Stimulated activated CD4-positive, alpha-beta T cell treated with anti-CD3 and anti-CD28 coated beads, Interleukin-4, amount 100 ng/mL, for 4 hours (primary cell): Measurements from ENCODE around the gene HMGN4.
A peak's percentile ranks its signal among the peaks of the same experiment; 100 is the strongest.
"Not testable (repeated sequence)": the region's sequence is repeated elsewhere in the genome, so short reads cannot be mapped to it uniquely, and the experiment has no call there.

Experiments used
- DNase-seq, 2 experiments: peaks; one replicate each; pipeline ENCODE4 v3.0.0-alpha.2; 2020

Gene HMGN4

DNA sequence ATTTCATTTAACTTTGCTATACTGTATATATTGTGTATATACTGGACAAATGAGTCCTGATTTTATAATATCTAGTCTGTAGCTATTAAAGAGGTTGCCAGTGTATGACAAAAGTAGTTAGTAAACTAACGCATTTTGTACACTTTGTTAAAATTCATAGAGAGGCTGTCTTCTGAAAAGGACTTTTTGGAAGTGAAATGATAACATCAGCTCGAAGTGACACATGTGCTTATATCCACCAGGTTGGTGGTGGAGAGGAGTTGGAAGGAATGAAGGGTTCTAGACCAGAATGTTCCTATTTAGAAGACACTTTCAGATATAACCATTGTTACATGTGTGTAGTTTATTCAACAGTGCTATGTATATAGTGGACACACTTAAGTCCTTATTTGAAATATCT is 13.9 kb upstream of the HMGN4 start:
- not testable (repeated sequence) for DNase-seq

DNA sequence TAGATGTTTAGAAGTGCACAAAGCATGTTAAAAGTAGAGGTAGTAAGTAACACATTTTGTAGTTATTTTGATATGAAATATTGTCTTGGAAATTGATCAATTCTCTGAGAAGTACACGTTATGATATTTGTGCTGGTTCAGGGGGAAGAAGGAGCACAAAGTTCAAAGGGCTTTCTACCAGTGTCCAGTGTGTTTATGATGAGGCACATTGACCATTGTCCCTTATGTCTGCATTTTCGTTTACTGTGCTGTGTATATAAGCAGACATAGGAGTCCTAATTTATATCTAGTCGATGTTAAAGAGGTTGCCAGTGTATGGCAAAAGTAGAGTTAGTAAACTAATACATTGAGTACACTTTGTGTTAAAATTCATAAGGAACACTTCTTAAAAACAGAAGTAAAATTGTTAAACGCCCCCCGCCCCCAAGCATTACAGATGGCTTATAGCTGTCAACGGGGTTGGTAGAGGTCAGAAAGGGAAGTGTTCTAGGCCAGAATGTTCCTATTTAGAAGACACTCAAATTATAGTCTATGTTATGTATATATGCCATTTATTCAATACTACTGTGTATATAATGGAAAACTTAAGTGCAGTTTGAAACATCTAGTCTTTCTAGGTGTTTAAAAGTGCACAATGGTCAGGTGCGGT is 13.3 kb upstream of the HMGN4 start:
- DNase-seq: no peak

DNA sequence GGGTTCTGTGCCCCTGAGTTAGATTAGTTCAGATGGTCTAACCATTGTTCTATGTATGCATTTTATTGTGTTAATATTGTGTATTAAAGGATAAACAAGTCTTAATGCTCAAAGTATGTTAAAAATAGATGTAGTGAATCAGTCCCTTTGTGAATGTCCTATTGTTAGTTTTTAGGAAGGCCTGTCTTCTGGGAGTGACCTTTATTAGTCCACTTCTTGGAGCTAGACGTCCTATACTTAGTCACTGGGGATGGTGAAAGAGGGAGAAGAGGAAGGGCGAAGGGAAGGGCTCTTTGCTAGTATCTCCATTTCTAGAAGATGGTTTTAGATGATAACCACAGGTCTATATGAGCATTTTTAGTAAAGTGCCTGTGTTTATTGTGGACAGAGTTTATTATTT is 12.3 kb upstream of the HMGN4 start:
- DNase-seq: no peak

DNA sequence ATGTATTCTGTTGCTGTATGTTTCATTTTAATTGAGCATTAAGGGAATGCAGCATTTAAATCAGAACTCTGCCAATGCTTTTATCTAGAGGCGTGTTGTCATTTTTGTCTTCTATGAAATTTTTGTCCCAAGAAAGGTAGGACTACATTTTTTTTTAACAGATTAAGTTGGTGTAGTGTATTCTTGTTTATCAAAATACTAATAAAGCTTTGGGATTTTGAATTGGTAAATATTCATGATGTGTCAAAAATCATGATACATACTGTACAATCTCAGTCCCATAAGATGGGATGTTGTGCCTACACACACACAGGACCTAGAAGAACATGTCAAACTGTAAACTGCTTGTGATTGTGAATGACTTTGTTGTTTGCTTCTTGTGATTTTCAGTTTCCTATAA is 11.2 kb upstream of the HMGN4 start:
- no peak for DNase-seq

DNA sequence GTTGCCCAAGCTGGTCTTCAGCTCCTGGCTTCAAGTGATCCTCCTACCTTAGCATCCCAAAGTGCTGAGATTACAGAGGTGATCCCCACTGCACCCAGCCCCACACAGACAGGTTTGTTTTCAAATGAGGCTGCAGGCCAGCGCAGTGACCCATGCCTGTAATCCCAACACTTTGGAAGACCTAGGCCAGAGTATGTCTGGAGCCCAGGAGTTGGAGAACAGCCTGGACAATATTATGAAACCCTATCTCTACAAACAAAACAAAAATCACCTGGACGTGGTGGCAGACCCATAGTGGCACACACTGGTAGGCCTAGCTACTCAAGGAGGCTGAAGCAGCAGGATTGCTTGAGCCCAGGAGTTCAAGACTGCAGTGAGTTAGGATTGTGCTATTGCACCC is 8.0 kb upstream of the HMGN4 start:
- DNase-seq: no peak

DNA sequence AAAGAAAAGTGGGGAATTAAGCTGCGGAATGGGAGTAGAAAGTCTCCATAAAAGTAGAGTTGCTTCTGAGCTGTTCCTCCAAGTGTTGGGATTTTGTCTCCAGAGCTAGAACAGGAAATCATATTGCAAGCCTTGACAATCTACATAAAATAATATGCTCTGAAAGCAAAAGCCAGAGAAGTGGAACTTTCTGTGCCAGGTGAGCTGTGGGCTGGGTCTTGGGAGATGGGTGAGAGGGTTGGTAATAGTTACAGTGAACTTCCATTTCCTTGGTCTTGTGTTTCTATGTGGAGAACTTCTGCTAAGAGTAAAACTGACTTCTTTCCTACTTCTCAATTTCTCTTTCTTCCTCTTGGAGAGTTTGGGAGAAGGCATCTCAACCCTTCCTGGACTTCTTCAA is 6.3 kb upstream of the HMGN4 start:
- no peak for DNase-seq

DNA sequence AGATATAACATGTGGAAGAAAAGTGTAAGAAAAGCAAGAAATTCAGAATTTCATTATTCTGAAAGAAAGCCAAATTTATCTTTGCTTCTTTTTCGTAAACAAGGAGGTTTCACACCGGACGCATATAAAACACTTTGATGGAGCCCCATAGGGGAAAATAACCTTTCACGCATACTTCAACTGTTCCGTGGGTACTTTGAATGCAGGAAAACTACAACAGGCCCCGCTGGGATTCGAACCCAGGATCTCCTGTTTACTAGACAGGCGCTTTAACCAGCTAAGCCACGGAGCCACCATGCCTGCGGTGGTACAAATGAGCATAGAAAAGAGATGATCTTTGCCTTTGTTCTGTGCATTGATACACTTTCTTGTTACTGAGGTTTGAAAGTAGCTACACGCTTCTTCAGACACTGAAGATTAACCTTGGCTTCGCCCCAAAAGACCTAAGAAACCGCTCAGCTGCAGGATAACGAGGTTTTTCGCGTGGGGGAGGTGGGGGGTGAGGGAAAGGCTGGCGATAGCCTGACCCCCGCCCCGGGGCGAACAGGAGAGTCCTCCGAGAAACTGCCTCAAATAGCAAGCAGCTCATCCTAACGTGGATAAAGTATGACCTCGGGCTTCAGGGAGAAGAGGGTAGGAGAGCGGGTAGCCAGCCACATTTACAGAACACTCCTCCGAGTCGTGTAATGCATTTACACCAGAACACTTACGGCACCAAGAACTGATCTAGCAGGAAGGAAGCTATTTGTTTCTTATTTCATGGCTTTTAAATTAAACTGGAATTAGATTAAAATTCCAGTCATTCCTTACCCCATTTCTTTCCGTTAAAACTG is 5.3 kb upstream of the HMGN4 start:
- DNase-seq: peak; percentile 89 to 93

DNA sequence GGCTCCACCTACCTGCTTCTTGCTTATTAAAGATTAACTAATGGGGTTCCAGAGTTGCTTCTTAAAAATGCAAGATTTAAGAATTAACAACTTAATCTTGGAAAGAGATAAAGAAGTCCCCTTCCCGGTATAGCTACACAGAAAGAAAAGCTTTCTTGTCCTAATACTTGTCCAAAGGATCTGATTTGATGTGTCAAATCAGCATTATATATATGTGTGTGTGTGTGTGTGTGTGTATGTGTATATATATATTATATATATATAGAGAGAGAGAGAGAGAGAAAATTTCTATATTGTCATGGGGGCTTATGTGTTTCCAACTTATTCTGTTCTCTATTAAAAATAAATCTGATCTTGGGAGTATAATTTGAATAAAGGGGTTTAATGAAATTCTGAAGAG is 4.6 kb upstream of the HMGN4 start:
- no peak for DNase-seq

DNA sequence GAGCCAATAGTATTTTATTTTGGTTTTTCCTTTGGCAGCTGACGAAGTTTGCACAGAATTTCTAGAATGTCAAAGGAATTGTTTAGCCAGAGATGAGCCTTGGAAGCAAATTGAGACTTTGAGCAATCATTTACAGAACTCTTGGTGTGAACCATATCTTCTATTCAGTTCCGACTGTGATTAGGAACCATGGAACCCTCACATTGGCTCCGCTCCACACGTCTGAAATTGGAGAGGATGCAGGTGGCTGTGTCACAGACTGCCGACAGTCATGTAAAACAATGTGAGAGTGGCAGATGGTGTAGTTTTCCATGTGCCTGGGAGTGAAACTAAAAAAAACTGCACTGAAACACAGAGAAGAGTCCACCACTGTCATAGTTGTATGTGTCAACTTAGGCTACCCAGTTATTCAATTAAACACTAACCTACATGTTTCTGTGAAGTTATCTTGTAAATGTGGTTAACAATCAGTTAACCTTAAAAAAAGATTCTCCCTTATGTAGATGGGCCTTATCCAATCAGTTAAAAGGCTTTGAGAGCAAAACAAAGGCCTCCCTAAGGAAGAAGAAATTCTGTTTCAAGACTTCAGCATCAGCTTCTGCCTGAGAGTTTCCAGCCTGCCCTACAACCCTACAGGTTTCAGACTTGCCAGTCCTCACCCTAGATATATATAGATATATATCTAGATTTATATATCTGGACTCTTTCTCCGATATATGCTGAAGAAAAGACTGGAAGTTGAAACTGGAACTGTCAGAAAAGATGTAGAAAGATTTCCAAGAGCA is 3.3 kb upstream of the HMGN4 start:
- no peak for DNase-seq

DNA sequence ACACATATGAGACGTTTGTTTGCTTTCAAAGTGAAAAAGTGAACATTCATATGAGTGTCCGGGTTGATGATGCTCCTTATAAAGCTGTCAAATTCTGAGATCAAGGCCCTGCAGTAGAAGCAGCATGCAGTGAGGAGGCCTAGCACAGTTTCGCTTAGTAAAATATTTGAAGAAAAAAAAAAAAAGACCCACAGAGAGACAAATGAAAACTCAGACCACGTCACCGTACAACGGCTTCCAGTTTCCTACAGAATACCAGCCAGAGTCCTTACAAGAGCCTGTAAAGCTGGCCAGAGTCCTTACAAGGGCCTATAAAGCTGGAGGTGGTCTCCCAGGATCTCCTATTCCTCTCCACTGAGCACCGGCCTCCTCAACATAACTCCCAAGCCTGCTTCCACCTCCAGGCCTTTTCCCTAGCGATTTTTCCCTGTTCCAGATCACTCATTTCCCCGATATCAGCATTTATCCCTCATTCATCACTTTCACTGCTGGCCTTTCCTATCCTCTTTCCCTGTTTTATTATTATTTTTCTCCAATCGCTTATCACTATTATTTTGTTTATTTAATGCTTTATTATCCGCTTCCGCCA is 1.5 kb upstream of the HMGN4 start:
- DNase-seq: peak in 1 of 2 experiments; percentile 27

DNA sequence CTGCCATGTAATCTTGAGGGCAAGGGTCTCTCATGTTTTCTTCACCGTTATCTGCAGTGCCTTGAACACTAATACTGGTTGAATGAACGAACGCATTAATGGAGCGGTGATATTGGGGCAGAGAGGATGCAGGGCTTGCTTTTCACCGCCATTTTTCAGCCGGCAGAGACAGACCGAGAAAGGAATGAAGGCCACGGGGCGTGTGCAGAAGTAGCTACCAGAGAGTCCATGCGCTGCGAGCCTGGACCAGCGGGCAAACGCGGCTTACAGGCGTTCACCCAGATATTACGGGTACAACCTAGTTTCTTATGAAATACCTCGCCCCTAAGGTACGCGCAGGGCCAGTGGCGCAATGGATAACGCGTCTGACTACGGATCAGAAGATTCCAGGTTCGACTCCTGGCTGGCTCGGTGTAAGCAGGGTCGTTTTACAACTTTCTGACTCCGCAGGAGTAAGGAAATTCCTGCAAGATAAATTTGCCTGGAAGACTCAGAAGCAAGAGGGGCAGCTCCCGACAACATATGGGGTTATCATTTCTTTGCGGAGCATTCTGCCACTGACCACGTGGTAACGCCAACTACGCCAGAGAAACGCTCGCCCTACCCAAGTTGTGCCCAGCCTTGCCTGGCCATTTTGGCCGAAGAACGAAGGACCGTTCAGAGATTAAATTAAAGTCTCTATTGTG is 863 bp upstream of the HMGN4 start:
- DNase-seq: peak; percentile 82 to 92

DNA sequence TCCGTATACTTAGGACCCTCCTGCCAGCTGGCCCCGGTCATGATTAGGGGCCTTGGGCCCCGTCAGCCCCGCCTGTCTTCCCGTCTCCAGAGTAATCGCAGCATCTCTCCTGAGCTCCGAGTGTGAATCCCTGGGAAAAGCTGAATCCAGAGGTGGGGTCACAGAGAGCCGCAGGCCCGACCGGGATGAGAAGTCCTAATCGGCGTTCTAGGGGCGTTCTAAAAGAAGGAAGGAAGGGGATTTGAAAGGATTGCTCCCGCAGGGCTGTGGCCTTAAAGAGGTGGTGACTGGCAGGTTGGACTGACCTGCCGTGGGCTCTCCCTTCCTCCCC is 371 bp downstream of the HMGN4 start:
- DNase-seq: no peak

DNA sequence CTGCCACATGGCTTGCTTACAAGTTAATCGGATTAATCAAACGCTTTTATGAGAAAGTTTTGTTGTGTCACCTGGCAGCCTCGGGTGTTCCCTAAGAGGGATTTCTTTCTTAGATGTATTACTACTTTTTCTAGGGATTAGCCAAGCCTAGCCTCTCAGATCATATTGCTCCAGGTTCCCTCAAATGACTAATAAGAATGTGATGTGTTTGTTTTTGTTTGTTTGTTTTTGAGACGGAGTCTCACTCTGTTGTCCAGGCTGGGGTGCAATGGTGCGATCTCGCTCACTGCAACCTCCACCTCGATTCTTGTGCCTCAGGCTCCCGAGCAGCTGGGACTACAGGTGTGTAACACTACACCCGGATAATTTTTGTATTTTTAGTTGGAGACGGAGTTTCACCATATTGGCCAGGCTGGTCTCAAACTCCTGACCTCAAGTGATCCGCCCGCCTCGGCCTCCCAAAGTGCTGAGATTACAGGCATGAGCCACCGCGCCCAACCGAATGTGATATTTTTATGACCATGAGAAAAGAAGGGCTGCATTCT is 977 bp downstream of the HMGN4 start:
- DNase-seq: no peak

DNA sequence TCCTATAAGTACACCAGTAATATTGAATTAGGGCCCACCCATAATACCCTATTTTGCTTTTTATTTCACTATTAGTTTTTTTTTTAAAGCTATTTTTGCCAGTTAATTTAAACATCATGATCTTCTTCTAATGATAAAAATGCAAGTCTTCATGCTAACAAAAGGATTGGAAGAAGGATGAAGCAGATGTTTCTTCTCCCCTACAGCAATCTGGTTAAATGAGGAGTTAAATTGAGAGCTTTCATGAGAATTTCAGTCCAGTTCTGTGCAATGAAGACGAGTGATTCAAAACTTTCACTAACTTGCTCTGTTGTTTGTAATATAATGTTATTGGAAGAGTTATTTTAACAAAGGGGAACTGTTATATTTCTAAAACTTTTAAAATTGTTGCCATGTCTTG is 3.4 kb downstream of the HMGN4 start:
- DNase-seq: no peak

DNA sequence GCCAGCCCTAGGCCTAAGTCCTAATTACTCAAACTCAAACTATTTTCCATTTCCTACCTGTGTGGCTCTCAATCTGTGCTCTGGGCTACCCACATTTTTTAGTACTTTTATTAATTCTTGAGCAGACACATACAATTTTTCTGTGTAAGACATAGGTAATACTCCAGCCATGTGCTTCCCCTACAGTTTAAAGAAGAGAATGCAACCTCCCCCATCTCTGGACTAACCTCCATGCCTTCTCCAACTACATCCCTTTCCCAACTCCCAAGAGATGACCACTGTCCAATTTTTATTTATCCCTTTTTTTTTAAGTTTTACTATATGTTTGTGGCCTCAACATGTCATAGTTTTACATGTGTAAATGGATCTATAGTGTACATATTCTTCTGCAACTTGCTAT is 5.8 kb downstream of the HMGN4 start:
- DNase-seq: no peak

DNA sequence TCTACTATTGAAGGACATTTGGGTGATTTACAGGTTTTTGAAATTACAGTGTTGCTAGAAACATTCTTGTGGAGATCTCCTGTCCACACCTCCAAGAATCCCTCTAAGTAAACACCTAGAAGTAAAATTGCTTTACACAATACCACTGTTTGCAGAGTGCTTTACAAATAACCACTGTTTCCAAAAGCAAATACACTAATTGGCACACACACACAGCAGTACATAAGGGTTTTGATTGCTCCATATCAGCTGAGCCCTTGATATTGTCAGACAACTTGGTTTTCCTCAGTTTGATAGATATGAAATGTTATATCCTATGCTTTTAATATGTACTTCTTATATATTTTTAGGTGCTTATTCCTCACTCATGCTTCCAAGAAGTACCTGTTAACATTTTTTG is 6.3 kb downstream of the HMGN4 start:
- no peak for DNase-seq

DNA sequence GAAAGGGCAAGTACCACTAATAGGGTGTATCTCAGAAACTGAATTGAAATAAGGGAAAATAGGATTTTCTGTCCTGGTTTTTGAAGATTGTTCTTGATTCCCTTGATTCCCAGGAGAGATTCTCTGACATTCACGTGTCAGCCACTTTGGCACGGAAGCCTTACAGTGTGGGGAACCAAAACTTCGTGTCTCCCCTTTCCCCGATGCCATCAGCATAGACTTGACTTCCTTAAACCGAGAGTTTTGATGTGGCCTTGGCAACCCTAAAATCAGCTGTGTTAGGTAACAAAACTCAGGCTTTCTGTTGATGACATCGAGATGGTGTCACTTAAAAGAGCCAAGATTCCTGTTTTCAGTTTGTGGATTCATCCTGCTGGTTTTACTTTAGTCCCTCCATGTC is 7.5 kb downstream of the HMGN4 start:
- DNase-seq: no peak

DNA sequence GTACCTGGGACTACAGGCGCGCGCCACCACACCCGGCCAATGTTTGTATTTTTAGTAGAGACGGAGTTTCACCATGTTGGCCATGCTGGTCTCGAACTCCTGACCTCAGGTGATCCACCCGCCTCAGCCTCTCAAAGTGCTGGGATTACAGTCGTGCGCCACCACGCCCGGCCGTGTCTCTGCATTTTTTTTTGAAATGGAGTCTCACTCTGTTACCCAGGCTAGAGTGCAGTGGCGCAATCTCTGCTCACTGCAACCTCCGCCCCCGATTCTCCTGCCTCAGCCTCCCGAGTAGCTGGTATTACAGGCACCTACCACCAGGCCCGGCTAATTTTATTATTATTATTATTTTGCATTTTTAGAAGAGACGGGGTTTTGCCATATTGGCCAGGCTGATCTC is 9.2 kb downstream of the HMGN4 start:
- not testable (repeated sequence) for DNase-seq

DNA sequence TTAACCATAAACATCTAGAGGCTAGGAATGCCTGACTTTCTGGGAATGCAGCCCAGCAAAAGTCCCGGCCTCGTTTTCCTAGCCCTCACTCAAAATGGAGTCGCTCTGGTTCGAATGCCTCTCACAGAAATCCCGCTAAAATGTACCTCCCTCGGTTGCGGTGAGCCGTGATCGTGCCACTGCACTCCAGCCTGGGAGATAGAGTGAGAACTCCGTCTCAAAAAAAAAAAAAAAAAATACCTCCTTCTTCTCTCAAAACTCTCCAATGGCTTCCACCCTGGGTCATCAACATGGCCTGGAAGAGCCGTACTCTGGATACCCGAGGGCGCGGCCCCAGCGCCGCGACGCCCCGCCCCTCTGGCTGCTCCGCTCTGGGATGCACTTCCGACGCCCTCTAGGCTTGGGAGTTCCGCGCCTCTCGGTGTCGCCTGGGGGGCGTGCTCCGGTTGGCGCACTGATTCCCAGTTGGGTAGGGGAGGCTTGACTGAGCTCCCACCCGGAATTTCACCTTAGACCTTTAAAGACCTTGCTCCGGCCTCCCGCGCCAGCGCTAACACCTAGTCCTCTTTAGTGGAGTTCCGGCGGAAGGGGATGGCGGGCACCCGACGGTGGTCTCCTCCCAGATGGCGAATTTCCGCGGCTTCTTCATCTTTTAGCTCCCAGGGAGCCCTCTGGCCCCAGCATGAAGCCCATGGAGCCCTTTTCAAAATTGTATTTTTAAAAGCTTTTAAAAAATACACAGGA is 12.3 kb downstream of the HMGN4 start:
- DNase-seq: peak; percentile 27 to 56

DNA sequence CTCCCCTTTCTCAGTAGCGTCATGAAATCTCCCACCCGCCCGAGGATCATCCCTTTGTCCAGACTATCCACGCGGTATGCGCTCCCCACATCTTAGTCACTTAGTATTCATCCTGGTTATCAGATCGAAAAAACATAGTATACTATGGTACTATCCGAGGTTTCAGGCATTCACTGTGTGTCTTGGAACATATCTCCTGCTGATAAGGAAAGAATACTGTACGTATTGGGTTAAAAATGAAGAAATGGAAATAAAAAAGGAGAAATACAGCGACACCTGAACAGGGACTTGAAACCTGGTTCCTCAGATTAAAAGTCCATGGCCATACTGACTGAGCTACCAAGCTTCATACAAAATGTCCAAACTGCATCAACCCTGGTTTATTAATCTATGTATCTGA is 14.0 kb downstream of the HMGN4 start:
- DNase-seq: no peak

DNA sequence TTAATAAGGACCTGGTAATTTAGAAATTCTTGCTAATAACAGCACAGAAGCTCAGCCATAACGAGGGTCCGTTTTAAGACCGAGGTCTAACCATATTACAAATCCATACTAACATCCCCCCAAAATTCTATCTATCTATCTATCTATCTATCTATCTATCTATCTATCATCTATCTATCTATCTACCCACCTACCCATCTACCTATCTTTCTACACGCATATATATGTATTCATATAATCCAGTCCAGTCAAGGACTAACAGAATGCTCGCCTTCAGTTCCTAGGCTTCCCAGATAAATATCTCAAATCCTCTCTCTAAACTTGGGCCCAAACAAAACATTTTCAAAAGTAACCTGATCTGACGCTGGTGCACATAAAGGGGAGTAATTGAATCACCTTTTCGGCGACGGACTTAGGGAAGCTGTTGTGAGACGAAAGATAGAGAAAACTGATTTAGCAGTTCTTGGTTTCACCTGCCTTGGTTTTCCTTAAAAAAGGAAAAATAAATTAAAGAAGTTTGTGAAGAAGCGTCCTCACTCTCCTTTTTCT is 14.5 kb downstream of the HMGN4 start:
- DNase-seq: no peak

DNA sequence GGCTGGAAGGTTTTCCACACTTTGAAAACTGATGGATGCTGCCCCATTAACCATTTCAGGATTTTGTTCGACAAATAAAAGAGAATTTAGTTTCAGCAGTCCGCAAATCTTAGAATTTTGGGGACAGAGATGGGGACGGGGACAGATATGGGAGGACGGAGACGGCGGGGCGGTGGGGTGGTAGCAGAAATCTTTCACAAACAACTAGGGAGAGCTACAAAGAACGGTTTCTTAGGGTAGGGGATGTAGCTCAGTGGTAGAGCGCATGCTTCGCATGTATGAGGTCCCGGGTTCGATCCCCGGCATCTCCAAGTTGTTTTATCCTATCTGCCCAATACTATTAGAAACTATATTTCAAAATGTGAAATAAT is 15.1 kb downstream of the HMGN4 start:
- peak; percentile 75 to 79 for DNase-seq
